Epithelial cell of esophagus (primary cell): Measurements from ENCODE around the gene GCK.

Experiments used
- DNase-seq: peaks from one replicate; pipeline ENCODE4 v3.0.0; 2010; ENCODE audit warnings: low read depth
- H3K4me3 ChIP-seq: 2 replicates; pipeline ENCODE4 v1.5.1; 2011; ENCODE audit warnings: mild to moderate bottlenecking, low read length, control low read depth
- TF ChIP-seq, protein P1 (sequence below): IDR thresholded peaks from 2 replicates; pipeline ENCODE4 v1.5.1; 2011; ENCODE audit warnings: low read depth, mild to moderate bottlenecking, low read length, control low read depth, inconsistent platforms; ENCODE audit not compliant: insufficient read depth; ENCODE audit errors: missing control alignments

GCK gene

DNA sequence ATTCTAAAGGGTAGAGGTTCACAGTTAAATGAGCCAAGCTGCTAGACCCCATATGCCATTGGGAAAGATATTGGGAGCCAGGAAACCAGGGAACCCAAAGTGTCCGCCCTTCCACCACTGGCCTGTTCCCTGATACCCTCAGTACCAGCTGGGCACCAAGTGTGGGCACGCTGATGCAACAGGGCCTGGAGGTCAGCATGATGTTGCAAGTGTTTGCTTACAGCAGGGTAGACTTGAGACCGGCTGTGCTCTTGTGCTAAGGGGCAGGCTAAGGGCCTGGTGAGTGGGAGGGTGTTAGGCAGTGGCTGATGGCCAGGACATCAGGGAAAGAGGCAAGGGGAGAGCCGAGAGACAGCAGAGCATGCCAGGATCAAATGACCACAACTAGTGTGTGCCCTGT lies 27.1 kb downstream of the GCK start:
- H3K4me3 ChIP-seq: no peak overlapping the region
- no peak for DNase-seq
- TF ChIP-seq, protein P1, sequence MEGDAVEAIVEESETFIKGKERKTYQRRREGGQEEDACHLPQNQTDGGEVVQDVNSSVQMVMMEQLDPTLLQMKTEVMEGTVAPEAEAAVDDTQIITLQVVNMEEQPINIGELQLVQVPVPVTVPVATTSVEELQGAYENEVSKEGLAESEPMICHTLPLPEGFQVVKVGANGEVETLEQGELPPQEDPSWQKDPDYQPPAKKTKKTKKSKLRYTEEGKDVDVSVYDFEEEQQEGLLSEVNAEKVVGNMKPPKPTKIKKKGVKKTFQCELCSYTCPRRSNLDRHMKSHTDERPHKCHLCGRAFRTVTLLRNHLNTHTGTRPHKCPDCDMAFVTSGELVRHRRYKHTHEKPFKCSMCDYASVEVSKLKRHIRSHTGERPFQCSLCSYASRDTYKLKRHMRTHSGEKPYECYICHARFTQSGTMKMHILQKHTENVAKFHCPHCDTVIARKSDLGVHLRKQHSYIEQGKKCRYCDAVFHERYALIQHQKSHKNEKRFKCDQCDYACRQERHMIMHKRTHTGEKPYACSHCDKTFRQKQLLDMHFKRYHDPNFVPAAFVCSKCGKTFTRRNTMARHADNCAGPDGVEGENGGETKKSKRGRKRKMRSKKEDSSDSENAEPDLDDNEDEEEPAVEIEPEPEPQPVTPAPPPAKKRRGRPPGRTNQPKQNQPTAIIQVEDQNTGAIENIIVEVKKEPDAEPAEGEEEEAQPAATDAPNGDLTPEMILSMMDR: no peak

GRCh38 chr7:44161371-44161770 lies 27.9 kb downstream of the GCK start:
- no peak for DNase-seq
- H3K4me3 ChIP-seq: no peak overlapping the region
- TF ChIP-seq, protein P1: no peak

DNA sequence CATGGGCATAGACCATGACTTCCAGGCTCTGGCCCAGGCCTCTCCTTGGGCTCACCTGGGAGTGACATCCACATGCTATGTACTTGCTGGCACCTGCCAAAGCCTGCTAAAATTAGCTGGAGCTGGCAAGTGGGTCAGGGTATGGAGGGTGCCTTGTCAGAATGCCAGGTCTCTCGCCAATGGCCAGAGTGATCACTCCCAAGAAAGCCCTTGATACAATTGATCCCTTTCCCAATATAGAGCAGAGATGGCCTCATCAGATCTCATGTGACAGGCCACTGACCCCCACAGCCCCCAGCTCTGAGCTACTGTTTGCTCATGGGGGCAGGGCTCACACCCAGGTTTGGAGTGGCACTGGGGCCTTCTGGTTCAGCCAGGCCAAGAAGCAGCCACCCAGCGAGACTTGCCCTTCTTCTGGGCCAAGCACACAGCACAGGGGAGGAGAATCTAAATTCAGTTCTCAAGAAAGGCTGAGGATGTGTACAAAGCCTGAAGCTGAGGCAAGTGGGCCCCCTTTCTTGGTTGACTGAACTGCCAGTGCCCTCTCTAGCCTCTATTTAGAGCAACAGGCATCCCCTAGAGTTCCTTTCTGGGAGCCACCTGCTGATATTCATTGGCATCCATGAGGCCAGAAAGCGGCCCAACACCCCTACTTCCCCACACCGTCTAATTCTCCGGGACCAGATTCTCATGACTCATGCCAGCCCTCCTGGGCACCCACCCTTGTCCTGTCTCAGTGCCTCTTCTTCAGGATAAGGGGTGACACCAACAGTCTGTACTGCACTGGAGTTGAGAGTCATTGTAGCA lies 29.2 kb downstream of the GCK start:
- TF ChIP-seq, protein P1: no peak
- no peak for DNase-seq
- H3K4me3 ChIP-seq: no peak overlapping the region

GRCh38 chr7:44158873-44159631 lies 30.2 kb downstream of the GCK start:
- no peak overlapping the region for H3K4me3 ChIP-seq
- no peak for DNase-seq
- TF ChIP-seq, protein P1: no peak

GRCh38 chr7:44158096-44158872 lies 31.0 kb downstream of the GCK start:
- TF ChIP-seq, protein P1: no peak
- DNase-seq: no peak
- no peak overlapping the region for H3K4me3 ChIP-seq

GRCh38 chr7:44157116-44158080 lies 31.8 kb downstream of the GCK start:
- no peak for DNase-seq
- no peak overlapping the region for H3K4me3 ChIP-seq
- TF ChIP-seq, protein P1: no peak
